ENCODE results near the gene GRIN2D. TPM values are rescaled to one million over a fixed set of nuclear protein-coding genes. Genes with fewer than 3 reads are reported as not detected.
"Not testable (repeated sequence)": the region's sequence is repeated elsewhere in the genome, so short reads cannot be mapped to it uniquely, and the experiment has no call there.

GRIN2D gene
- total RNA-seq, 4 donors from 2014 or later: 0.42 to 0.90 (median 0.51) TPM

DNA sequence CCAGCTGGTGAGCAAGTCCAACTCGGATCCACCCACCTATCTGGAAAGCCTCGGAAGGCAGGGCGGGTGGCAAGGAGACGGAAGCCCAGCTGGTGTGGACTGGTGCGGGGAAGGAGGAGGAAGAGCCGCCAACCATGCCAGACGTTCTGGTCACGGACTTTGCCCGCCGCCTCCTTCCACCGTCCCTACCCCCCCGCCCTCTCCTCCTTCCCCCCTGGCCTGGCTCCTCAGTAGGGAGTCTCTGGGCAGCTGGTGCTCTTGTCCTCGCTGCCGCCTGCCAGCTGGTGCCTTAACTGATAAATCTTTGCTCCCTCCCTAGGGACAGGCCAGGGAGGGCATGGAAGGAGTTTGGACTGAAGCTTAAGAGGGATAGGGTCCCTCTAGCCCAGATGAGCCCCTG, 24.5 kb upstream of the GRIN2D start:
- 76 to 78% methylated on average over 14 of the region's 14 CpGs for WGBS, 2 donors
- Histone ChIP-seq H3K36me3 (no peaks in the 10 kb centered on the region), H3K9me3 (no peaks in the 10 kb centered on the region), H3K4me3 (no peak overlapping the region), H3K27me3 (no peaks in the 10 kb centered on the region), H3K4me1 (peaks cover 0 to 6% (median 5%) of the 10 kb centered on the region in 4 donors), H3K27ac (no peak overlapping the region)
- DNase-seq (ENCODE audit: low spot score in 2 of 2): no peak
- TF ChIP-seq EP300 (IDR thresholded peaks at IDR 0.05): no peak
- TF ChIP-seq, protein P1, sequence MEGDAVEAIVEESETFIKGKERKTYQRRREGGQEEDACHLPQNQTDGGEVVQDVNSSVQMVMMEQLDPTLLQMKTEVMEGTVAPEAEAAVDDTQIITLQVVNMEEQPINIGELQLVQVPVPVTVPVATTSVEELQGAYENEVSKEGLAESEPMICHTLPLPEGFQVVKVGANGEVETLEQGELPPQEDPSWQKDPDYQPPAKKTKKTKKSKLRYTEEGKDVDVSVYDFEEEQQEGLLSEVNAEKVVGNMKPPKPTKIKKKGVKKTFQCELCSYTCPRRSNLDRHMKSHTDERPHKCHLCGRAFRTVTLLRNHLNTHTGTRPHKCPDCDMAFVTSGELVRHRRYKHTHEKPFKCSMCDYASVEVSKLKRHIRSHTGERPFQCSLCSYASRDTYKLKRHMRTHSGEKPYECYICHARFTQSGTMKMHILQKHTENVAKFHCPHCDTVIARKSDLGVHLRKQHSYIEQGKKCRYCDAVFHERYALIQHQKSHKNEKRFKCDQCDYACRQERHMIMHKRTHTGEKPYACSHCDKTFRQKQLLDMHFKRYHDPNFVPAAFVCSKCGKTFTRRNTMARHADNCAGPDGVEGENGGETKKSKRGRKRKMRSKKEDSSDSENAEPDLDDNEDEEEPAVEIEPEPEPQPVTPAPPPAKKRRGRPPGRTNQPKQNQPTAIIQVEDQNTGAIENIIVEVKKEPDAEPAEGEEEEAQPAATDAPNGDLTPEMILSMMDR (IDR thresholded peaks at IDR 0.05): no peak
- no peak for TF ChIP-seq POLR2A (IDR thresholded peaks at IDR 0.05)

DNA sequence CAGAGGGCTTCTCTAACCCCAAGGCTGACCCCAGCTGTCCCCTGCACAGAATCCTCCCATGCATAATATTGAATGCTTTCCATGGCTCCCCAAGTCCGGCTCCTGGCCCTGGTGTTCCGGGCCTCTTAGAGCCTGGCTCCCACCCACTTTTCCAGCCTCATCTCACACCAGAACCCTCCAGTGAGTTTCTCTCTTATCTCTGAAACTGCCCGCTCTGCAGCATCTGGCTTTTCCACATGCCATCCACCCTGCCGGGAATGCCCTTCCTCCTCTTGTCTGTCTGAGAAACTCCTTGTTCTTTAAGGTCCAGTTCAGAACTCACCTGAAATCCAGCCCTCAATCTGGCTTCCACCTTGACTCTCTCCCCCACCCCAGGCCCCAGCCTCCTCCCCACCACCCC, 22.5 kb upstream of the GRIN2D start:
- WGBS, 2 donors: 75% methylated on average over 4 of the region's 4 CpGs
- no peak overlapping the region for H3K27ac ChIP-seq

DNA sequence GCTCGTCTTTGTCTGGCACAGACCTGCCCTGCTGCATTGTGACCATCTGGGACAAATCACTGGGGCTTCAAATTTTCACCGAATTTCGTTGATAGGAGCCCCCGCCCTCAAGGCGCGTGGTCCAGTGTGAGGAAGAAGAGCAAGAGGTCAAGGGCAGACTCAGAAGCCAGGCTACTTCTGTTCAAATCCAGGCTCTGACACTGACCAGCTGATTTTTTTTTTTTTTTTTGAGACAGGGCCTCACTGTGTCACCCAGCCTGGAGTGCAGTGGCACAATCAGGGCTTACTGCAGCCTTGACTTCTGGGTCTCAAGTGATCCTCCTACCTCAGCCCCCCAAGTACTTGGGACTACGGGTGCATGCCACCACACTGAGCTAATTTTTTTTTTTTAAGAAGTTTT, 22.1 kb upstream of the GRIN2D start:
- Histone ChIP-seq H3K9me3 (no peaks in the 10 kb centered on the region), H3K4me3 (no peak overlapping the region), H3K27me3 (no peaks in the 10 kb centered on the region), H3K36me3 (no peaks in the 10 kb centered on the region), H3K27ac (no peak overlapping the region), H3K4me1 (no peaks in the 10 kb centered on the region)
- WGBS, 2 donors: 66 to 69% methylated on average over 7 of the region's 7 CpGs
- no peak for TF ChIP-seq POLR2A (IDR thresholded peaks at IDR 0.05)
- no peak for TF ChIP-seq EP300 (IDR thresholded peaks at IDR 0.05)
- TF ChIP-seq, protein P1 (IDR thresholded peaks at IDR 0.05): no peak
- no peak for DNase-seq (ENCODE audit: low spot score in 2 of 2)

More for the DNA sequence above, 22.5 kb upstream of the GRIN2D start:
- TF ChIP-seq POLR2A (IDR thresholded peaks at IDR 0.05) (no peak), EP300 (IDR thresholded peaks at IDR 0.05) (no peak)
- TF ChIP-seq, protein P1 (IDR thresholded peaks at IDR 0.05): no peak
- Histone ChIP-seq H3K4me1 (no peaks in the 10 kb centered on the region), H3K9me3 (no peaks in the 10 kb centered on the region), H3K4me3 (no peak overlapping the region), H3K27me3 (no peaks in the 10 kb centered on the region), H3K36me3 (no peaks in the 10 kb centered on the region)
- no peak for DNase-seq (ENCODE audit: low spot score in 2 of 2)

DNA sequence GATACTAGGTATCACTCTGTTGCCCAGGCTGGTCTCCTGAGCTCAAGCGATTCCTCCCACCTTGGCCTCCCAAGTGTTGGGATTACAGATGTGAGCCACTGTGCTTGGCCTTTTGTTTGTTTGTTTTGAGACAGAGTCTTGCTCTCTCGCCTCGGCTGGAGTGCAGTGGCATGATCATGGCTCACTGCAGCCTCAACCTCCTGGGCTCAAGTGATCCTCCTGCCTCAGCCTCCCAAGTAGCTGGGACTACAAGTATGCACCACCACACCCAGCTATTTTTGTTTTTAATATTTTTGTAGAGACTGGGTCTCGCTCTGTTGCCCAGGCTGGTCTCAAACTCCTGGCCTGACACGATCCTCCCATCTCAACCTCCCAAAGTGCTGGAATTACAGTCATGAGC, 21.7 kb upstream of the GRIN2D start:
- DNase-seq (ENCODE audit: low spot score in 2 of 2); H3K4me3 ChIP-seq; H3K27ac ChIP-seq; H3K27me3 ChIP-seq; H3K4me1 ChIP-seq; H3K9me3 ChIP-seq; H3K36me3 ChIP-seq: not testable (repeated sequence)
- WGBS, 2 donors: 91 to 92% methylated on average over 5 of the region's 5 CpGs

DNA sequence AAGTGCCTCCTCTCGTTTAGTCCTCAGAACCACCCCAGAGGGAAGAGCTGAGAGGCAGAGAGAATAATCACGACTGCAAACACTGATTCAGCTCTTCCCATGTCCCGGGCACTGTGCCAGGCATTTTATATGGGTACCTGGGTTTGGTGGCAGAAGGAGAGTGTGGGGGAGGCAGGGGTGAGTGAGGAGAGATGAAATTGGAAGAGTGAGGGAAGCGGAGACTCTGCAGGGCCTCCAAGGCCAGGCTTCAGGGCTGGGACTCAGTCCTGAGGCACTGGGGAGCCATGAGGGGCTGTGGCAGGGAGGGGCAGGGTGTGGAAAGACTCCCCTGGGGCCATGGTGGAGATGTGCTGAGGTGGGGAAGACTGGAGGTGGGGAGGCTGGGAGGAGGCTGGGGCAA, 20.6 kb upstream of the GRIN2D start:
- no peak overlapping the region for H3K4me3 ChIP-seq
- H3K4me1 ChIP-seq: no peaks in the 10 kb centered on the region
- H3K36me3 ChIP-seq: no peaks in the 10 kb centered on the region
- TF ChIP-seq, protein P1 (IDR thresholded peaks at IDR 0.05): no peak
- TF ChIP-seq EP300 (IDR thresholded peaks at IDR 0.05) (no peak), POLR2A (IDR thresholded peaks at IDR 0.05) (no peak)
- H3K27ac ChIP-seq: no peak overlapping the region
- H3K9me3 ChIP-seq: no peaks in the 10 kb centered on the region
- H3K27me3 ChIP-seq: no peaks in the 10 kb centered on the region
- no peak for DNase-seq (ENCODE audit: low spot score in 2 of 2)
- WGBS, 2 donors: 37 to 52% methylated on average over 4 of the region's 4 CpGs

DNA sequence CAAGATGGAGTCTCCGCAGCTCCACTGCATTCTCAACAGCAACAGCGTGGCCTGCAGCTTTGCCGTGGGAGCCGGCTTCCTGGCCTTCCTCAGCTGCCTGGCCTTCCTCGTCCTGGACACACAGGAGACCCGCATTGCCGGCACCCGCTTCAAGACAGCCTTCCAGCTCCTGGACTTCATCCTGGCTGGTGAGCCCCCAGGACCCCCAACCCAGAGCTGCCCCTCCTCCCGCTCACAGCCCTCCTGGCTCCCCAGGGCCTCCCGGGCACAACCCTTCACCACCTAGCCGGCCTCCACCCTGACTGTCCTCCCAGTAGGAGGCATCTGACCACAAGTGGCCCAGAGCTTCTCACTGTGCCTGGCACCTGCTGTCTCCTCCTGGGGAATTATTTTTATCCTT, 19.9 kb upstream of the GRIN2D start:
- DNase-seq (ENCODE audit: low spot score in 2 of 2): no peak
- Histone ChIP-seq H3K36me3 (no peaks in the 10 kb centered on the region), H3K27me3 (no peaks in the 10 kb centered on the region), H3K4me3 (no peak overlapping the region), H3K9me3 (no peaks in the 10 kb centered on the region), H3K27ac (no peak overlapping the region), H3K4me1 (no peaks in the 10 kb centered on the region)
- TF ChIP-seq, protein P1 (IDR thresholded peaks at IDR 0.05): no peak
- no peak for TF ChIP-seq POLR2A (IDR thresholded peaks at IDR 0.05)
- no peak for TF ChIP-seq EP300 (IDR thresholded peaks at IDR 0.05)
- WGBS, 2 donors: 84 to 90% methylated on average over 11 of the region's 11 CpGs
